BJ (cell line): ENCODE results near the gene CEP131. TPM values are rescaled to one million over a fixed set of nuclear protein-coding genes. Genes with fewer than 3 reads are reported as not detected.

ENCODE experiments used
- CTCF ChIA-PET: fragments of 350-600 bp; formaldehyde crosslinking; extraction: SDS; loops from one replicate; lab custom pipeline; 2021; ENCODE audit warnings: antibody characterized with exemption, inconsistent platforms; lab: Yijun Ruan, JAX
- POLR2A ChIA-PET: fragments of 300-600 bp; sonication (Branson Sonifier 250); formaldehyde crosslinking; extraction: SDS; loops from one replicate; lab custom pipeline; 2021; ENCODE audit warnings: antibody characterized with exemption; lab: Charles Lee
- DNase-seq: peaks from one replicate; pipeline ENCODE4 v3.0.0-alpha.2; 2011; ENCODE audit warnings: low read depth
- H3K27me3 ChIP-seq: 2 replicates; pipeline ENCODE4 v1.6.0; 2011; ENCODE audit warnings: low read length; ENCODE audit not compliant: control insufficient read depth, insufficient read depth
- H3K36me3 ChIP-seq: 2 replicates; pipeline ENCODE4 v1.5.1; 2011; ENCODE audit warnings: low read length; ENCODE audit not compliant: control insufficient read depth, insufficient read depth
- H3K4me3 ChIP-seq: 2 replicates; pipeline ENCODE4 v1.5.1; 2011; ENCODE audit warnings: low read depth, mild to moderate bottlenecking, control low read depth, low read length
- CTCF ChIP-seq: IDR thresholded peaks from 2 replicates; pipeline ENCODE4 v1.5.1; 2011; ENCODE audit warnings: low read depth, mild to moderate bottlenecking, control low read depth, inconsistent platforms, low read length, moderate library complexity; ENCODE audit not compliant: insufficient read depth
- polyA plus RNA-seq: library from polyadenylated mRNA; depleted of rRNA; stranded (reverse); fragments of >200 nt; gene quantifications from 2 replicates; pipeline ENCODE4 v1.2.3, GENCODE V29; 2011

CEP131 gene
- polyA plus RNA-seq, 1 experiment = 4.9 TPM

- Histone ChIP-seq H3K27me3 (no peaks in the 10 kb centered on the region), H3K4me3 (peak overlapping the region; percentile 47), H3K36me3 (no peaks in the 10 kb centered on the region; the same call in none of the 2 replicates)
- CTCF ChIA-PET = interaction anchor here (0.9 kb wide), 1 partner anchor 15 kb away, joined by 3 read pairs; the partner anchor contains the start of genes NDUFAF8 and TEPSIN
- TF ChIP-seq CTCF = no peak
- DNase-seq = no peak
- POLR2A ChIA-PET = no interaction called here
Measured at GRCh38 chr17:81223762-81224130, 981 bp upstream of the CEP131 start.

GRCh38 chr17:81222620-81222905, 202 bp downstream of the CEP131 start:
- POLR2A ChIA-PET = no interaction called here
- peak overlapping the region; percentile 81 for H3K4me3 ChIP-seq
- H3K27me3 ChIP-seq = no peaks in the 10 kb centered on the region
- H3K36me3 ChIP-seq = no peaks in the 10 kb centered on the region; the same call in 1 of the 2 replicates
- DNase-seq = no peak
- CTCF ChIA-PET = interaction anchor here (0.8 to 1.1 kb wide), 4 partner anchors 15 to 250 kb away, joined by 3 to 4 read pairs (median 4); no protein-coding TSS in a partner anchor
- TF ChIP-seq CTCF = no peak

- POLR2A ChIA-PET = no interaction called here
- TF ChIP-seq CTCF = no peak
- DNase-seq = no peak
- CTCF ChIA-PET = interaction anchor here (0.9 to 1.5 kb wide), 3 partner anchors 16 to 79 kb away, joined by 3 to 4 read pairs (median 3); no protein-coding TSS in a partner anchor
- Histone ChIP-seq H3K36me3 (no peaks in the 10 kb centered on the region; the same call in 1 of the 2 replicates), H3K27me3 (no peaks in the 10 kb centered on the region), H3K4me3 (peak overlapping the region; percentile 81)
Measured at GRCh38 chr17:81221842-81222619, 734 bp downstream of the CEP131 start.

GRCh38 chr17:81221371-81221841, 1.4 kb downstream of the CEP131 start:
- ChIA-PET POLR2A (no interaction called here), CTCF (interaction anchor here (1.0 to 1.5 kb wide), 2 partner anchors 21 to 78 kb away, joined by 3 read pairs; no protein-coding TSS in a partner anchor)
- no peaks in the 10 kb centered on the region; the same call in 1 of the 2 replicates for H3K36me3 ChIP-seq
- no peak for TF ChIP-seq CTCF
- no peak for DNase-seq
- H3K27me3 ChIP-seq = no peaks in the 10 kb centered on the region
- peak overlapping the region; percentile 81 for H3K4me3 ChIP-seq

GRCh38 chr17:81219476-81220180, 3.1 kb downstream of the CEP131 start:
- POLR2A ChIA-PET = no interaction called here
- CTCF ChIA-PET = interaction anchor here (1.7 kb wide), 1 partner anchor 77 kb away, joined by 4 read pairs; no protein-coding TSS in a partner anchor
- no peaks in the 10 kb centered on the region; the same call in 1 of the 2 replicates for H3K36me3 ChIP-seq
- DNase-seq = no peak
- H3K4me3 ChIP-seq = no peak overlapping the region
- H3K27me3 ChIP-seq = no peaks in the 10 kb centered on the region
- no peak for TF ChIP-seq CTCF
